Measurements from ENCODE around the gene SNX20.
A peak's percentile ranks its signal among the peaks of the same experiment; 100 is the strongest.

Gene SNX20

GRCh38 chr16:50679266-50679665, 1.8 kb downstream of the SNX20 start:
- DNase-seq = no peak

- DNase-seq = no peak
These were observed 2.6 kb downstream of the SNX20 start for GRCh38 chr16:50678531-50678930.

GRCh38 chr16:50677351-50677750, 3.8 kb downstream of the SNX20 start:
- DNase-seq = no peak

GRCh38 chr16:50676684-50677225, 4.4 kb downstream of the SNX20 start:
- DNase-seq = no peak

GRCh38 chr16:50675686-50676610, 5.2 kb downstream of the SNX20 start:
- no peak for DNase-seq

- no peak for DNase-seq
These were observed 6.3 kb downstream of the SNX20 start for GRCh38 chr16:50674831-50675230.

- no peak for DNase-seq
These were observed 7.4 kb downstream of the SNX20 start for GRCh38 chr16:50673496-50674275.

- DNase-seq = no peak
These were observed 9.4 kb downstream of the SNX20 start for GRCh38 chr16:50671644-50672260.

- no peak for DNase-seq
These were observed 10.6 kb downstream of the SNX20 start for GRCh38 chr16:50670476-50670875.

- no peak for DNase-seq
These were observed 11.4 kb downstream of the SNX20 start for GRCh38 chr16:50669741-50670140.

GRCh38 chr16:50668368-50669008, 12.6 kb downstream of the SNX20 start:
- DNase-seq = no peak

GRCh38 chr16:50667497-50668367, 13.4 kb downstream of the SNX20 start:
- DNase-seq = no peak

GRCh38 chr16:50666658-50667496, 14.2 kb downstream of the SNX20 start:
- no peak for DNase-seq

GRCh38 chr16:50665128-50665878, 15.8 kb downstream of the SNX20 start:
- DNase-seq = peak; percentile 65

GRCh38 chr16:50664270-50664669, 16.8 kb downstream of the SNX20 start:
- no peak for DNase-seq

- DNase-seq = no peak
These were observed 18.7 kb downstream of the SNX20 start for GRCh38 chr16:50662306-50662940.

GRCh38 chr16:50659806-50660205, 21.3 kb downstream of the SNX20 start:
- DNase-seq = no peak

- no peak for DNase-seq
These were observed 23.9 kb downstream of the SNX20 start for GRCh38 chr16:50657241-50657640.

- no peak for DNase-seq
These were observed 25.5 kb downstream of the SNX20 start for GRCh38 chr16:50655558-50656055.
